ENCODE results near the gene ETS1.

The ETS1 gene

DNA sequence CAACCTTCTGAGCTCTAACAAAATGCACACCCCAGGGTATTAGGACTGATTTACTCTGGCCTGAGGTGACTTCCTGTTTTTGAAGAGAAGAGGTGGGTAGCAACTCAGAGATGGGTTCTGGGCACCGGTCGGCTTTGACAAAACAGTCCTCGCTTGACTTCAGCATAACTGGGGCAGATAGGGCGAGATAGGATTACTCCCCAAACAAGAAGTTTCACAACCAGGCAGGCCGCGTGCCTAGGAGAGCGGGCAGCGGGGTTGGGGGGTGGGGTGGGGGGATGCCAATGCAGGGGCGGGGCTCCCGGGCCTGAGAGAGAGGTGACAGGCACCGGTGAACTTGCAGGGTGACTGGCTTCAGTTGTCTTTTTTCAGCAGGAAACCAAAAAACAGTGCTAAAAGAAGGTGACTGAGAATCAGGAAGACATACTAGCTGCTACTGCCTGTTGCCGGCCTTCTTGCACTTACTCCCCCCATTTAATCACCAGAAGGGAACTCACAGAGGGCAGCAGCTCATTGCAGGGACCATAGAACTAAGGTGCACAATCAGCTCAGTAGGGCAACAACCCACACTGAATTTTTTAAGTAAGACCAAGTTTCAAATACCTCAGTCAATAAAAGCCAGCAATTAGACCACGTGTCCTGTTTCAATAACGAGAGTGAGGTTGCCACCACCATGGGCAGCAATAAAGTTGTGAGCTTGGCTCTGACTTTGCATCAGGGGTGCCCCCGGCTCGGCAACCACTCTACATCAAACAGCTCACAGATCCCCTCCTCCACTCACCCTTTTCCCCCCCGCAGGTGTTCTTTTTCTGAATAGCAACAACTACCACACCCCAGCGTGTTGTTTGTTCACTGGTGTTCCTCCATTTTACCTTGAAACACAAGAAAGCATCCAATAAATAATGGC lies 37.2 kb upstream of the ETS1 start:
- Histone ChIP-seq H3K4me1 (ENCODE audit: insufficient read depth, low read length) (peaks cover 39% of the 10 kb centered on the region), H3K79me2 (ENCODE audit: insufficient read depth, low read length) (no peaks in the 10 kb centered on the region), H3K27me3 (ENCODE audit: insufficient read depth, low read length, poor library complexity) (no peaks in the 10 kb centered on the region), H2AFZ (ENCODE audit: low read depth, low read length) (peak overlapping the region; percentile 64), H4K20me1 (ENCODE audit: insufficient read depth, low read length) (no peaks in the 10 kb centered on the region), H3K36me3 (ENCODE audit: insufficient read depth, low read length) (no peaks in the 10 kb centered on the region), H3K4me2 (ENCODE audit: insufficient read depth, low read length) (peak overlapping the region; percentile 12; the same call in 1 of the 2 replicates), H3K4me3 (ENCODE audit: low read depth in 1 of 2, low read length in 2 of 2) (no peak overlapping the region), H3K9me3 (ENCODE audit: insufficient read depth, low read length, severe bottlenecking) (no peaks in the 10 kb centered on the region), H3K9ac (ENCODE audit: low read depth, low read length) (peak overlapping the region; percentile 14; the same call in 1 of the 2 replicates), H3K27ac (ENCODE audit: low read length) (peak overlapping the region; percentile 76)
- peak; percentile 40 for DNase-seq
- peak; percentile 42 for ATAC-seq (ENCODE audit: insufficient read depth, low read depth)
- TF ChIP-seq EZH2 (IDR thresholded peaks at IDR 0.05; ENCODE audit: borderline replicate concordance, low read depth, low read length, severe bottlenecking) = no peak
- no peak for TF ChIP-seq CTCF (IDR thresholded peaks at IDR 0.05; ENCODE audit: borderline replicate concordance, extremely low read depth, low read length, poor library complexity, severe bottlenecking)

DNA sequence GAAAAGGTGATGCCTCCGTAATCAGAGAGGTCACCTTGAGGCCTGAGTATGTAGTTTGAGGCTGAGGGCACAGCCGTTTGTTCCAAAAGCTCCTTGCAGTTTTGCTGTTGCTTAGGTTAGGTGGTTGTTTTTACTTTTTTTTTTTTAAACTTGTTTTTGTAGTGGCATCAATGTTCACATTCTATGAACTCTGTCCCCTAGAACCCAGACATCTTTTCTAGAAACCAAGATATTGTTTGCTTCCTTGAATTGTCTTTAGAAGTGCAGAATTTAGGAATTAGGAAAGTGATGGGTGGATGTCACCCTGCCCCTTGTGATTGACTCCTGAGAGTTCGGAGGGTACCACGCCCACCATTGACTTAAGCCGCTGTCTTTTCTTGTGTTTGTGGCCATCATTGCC lies 35.7 kb upstream of the ETS1 start:
- H2AFZ ChIP-seq (ENCODE audit: low read depth, low read length) = no peak overlapping the region
- no peak for TF ChIP-seq EZH2 (IDR thresholded peaks at IDR 0.05; ENCODE audit: borderline replicate concordance, low read depth, low read length, severe bottlenecking)
- no peak for TF ChIP-seq CTCF (IDR thresholded peaks at IDR 0.05; ENCODE audit: borderline replicate concordance, extremely low read depth, low read length, poor library complexity, severe bottlenecking)

DNA sequence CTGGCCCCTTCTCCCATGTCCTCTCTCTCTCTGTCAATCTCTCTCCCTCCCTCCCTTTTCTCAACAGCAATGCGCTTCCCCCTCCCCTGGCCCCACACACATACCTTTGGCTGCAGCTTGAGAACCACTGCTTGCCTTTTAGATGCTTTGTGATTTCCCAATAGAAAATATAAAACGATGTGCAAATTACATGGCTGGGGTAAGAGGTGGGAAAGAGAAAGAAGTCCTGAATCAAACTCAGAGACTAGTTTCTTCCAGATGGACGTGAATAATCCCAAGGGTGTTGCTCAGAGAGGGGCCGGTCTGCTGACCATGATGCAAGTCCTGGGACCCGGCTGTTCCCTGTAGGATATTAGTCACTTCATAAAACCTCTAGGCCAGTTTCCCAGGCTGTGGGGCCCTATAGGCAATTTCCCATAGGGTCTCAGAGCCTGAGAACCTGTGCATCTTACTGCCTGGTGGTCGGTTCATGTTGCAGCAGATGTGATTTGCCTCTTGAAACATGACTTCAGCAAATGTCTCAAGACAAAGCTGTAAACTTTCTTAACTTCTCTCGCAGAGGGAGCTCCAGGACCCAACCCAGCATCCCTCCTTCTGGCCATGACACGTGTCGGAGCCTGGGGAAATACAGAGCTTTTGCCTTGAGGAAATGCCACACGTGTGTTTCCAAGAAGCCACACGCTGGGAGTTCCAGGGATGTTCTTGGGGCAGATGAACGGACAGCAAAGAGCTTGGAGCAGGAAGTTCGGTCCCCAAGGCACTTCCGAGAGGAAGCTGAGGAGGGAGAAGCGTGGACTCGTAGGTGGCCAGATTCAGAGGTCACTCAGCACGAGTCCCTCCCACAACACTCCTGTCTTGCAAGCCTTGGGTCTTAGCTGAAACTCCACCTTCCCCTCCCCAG lies 34.5 kb upstream of the ETS1 start:
- no peak for TF ChIP-seq CTCF (IDR thresholded peaks at IDR 0.05; ENCODE audit: borderline replicate concordance, extremely low read depth, low read length, poor library complexity, severe bottlenecking)
- no peak for TF ChIP-seq EZH2 (IDR thresholded peaks at IDR 0.05; ENCODE audit: borderline replicate concordance, low read depth, low read length, severe bottlenecking)
- no peak overlapping the region for H3K4me2 ChIP-seq (ENCODE audit: insufficient read depth, low read length)
- H3K36me3 ChIP-seq (ENCODE audit: insufficient read depth, low read length) = no peaks in the 10 kb centered on the region
- H4K20me1 ChIP-seq (ENCODE audit: insufficient read depth, low read length) = no peaks in the 10 kb centered on the region
- no peak overlapping the region for H3K9ac ChIP-seq (ENCODE audit: low read depth, low read length)
- H3K79me2 ChIP-seq (ENCODE audit: insufficient read depth, low read length) = no peaks in the 10 kb centered on the region
- no peaks in the 10 kb centered on the region for H3K9me3 ChIP-seq (ENCODE audit: insufficient read depth, low read length, severe bottlenecking)
- DNase-seq (no peak), ATAC-seq (ENCODE audit: insufficient read depth, low read depth) (no peak)
- H3K4me1 ChIP-seq (ENCODE audit: insufficient read depth, low read length) = peaks cover 23% of the 10 kb centered on the region
- H3K27me3 ChIP-seq (ENCODE audit: insufficient read depth, low read length, poor library complexity) = no peaks in the 10 kb centered on the region
- H3K27ac ChIP-seq (ENCODE audit: low read length) = no peak overlapping the region
- no peak overlapping the region for H3K4me3 ChIP-seq (ENCODE audit: low read depth in 1 of 2, low read length in 2 of 2)
- H2AFZ ChIP-seq (ENCODE audit: low read depth, low read length) = no peak overlapping the region

More for the DNA sequence above, 35.7 kb upstream of the ETS1 start:
- Histone ChIP-seq H3K27me3 (ENCODE audit: insufficient read depth, low read length, poor library complexity) (no peaks in the 10 kb centered on the region), H3K4me3 (ENCODE audit: low read depth in 1 of 2, low read length in 2 of 2) (no peak overlapping the region), H3K9me3 (ENCODE audit: insufficient read depth, low read length, severe bottlenecking) (no peaks in the 10 kb centered on the region), H3K4me2 (ENCODE audit: insufficient read depth, low read length) (no peak overlapping the region), H4K20me1 (ENCODE audit: insufficient read depth, low read length) (no peaks in the 10 kb centered on the region), H3K79me2 (ENCODE audit: insufficient read depth, low read length) (no peaks in the 10 kb centered on the region), H3K27ac (ENCODE audit: low read length) (no peak overlapping the region), H3K36me3 (ENCODE audit: insufficient read depth, low read length) (no peaks in the 10 kb centered on the region), H3K9ac (ENCODE audit: low read depth, low read length) (no peak overlapping the region), H3K4me1 (ENCODE audit: insufficient read depth, low read length) (peaks cover 30% of the 10 kb centered on the region)
- ATAC-seq (ENCODE audit: insufficient read depth, low read depth) = no peak
- no peak for DNase-seq

Data from DND-41 (cell line).